ENCODE results near the gene SH2D3A. TPM values are rescaled to one million over a fixed set of nuclear protein-coding genes. Genes with fewer than 3 reads are reported as not detected.
"Not testable (repeated sequence)": the region's sequence is repeated elsewhere in the genome, so short reads cannot be mapped to it uniquely, and the experiment has no call there.

Gene SH2D3A
- total RNA-seq, 4 donors from 2014 or later: 14.1 to 27.4 (median 20.7) TPM

DNA sequence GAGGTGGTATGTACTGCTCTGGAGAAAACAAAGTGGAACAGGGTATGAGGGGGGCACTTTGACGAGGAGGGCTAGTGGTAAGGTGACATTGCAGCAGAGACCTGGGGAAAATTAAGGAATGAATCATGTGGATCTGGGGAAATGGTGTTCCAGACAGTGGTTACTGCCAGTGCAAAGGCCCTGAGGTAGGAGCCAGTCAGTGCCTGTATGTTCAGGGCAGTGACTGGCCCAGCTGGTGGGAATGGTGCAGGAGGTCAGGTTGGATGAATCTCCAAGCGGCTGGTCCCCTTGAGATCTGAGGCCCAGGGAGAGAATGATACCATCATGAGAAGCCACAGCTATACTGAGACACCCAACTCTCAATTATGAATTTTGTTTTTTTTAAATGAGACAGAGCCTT lies 10.2 kb upstream of the SH2D3A start:
- Histone ChIP-seq H3K4me1 (no peaks in the 10 kb centered on the region), H3K4me3 (replicated peaks in 1 of 3) (no peak overlapping the region), H3K27me3 (no peaks in the 10 kb centered on the region), H3K36me3 (no peaks in the 10 kb centered on the region), H3K27ac (no peak overlapping the region), H3K9me3 (no peaks in the 10 kb centered on the region)
- no peak for TF ChIP-seq POLR2A (IDR thresholded peaks at IDR 0.05)
- intact Hi-C loops (cut with DNase I): loop anchor here (10.0 kb wide), 1 partner anchor 143 kb away; no protein-coding TSS in a partner anchor
- no peak for DNase-seq
- WGBS, 2 donors: 91% methylated on average over 2 of the region's 2 CpGs

DNA sequence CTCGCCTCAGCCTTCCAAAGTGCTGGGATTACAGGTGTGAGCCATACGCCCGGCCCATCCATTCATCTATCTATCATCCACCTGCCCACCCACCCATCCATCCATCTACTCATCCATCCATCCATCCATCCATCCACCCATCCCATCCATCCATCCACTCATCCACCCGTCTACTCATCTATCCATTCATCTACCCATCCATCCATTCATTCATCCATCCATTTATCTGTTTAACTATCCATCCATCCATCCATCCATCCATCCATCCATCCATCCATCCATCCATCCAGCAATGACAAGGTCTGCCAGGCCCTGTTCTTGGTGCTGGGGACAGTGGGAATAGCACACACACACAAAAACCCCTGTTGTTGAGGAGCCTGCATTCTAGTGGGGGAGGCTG lies 9.8 kb upstream of the SH2D3A start:
- no peaks in the 10 kb centered on the region for H3K36me3 ChIP-seq
- no peaks in the 10 kb centered on the region for H3K27me3 ChIP-seq
- H3K4me1 ChIP-seq: no peaks in the 10 kb centered on the region
- intact Hi-C loops (cut with DNase I): loop anchor here (10.0 kb wide), 1 partner anchor 142 kb away; no protein-coding TSS in a partner anchor
- no peak for TF ChIP-seq POLR2A (IDR thresholded peaks at IDR 0.05)
- TF ChIP-seq, protein P1, sequence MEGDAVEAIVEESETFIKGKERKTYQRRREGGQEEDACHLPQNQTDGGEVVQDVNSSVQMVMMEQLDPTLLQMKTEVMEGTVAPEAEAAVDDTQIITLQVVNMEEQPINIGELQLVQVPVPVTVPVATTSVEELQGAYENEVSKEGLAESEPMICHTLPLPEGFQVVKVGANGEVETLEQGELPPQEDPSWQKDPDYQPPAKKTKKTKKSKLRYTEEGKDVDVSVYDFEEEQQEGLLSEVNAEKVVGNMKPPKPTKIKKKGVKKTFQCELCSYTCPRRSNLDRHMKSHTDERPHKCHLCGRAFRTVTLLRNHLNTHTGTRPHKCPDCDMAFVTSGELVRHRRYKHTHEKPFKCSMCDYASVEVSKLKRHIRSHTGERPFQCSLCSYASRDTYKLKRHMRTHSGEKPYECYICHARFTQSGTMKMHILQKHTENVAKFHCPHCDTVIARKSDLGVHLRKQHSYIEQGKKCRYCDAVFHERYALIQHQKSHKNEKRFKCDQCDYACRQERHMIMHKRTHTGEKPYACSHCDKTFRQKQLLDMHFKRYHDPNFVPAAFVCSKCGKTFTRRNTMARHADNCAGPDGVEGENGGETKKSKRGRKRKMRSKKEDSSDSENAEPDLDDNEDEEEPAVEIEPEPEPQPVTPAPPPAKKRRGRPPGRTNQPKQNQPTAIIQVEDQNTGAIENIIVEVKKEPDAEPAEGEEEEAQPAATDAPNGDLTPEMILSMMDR (IDR thresholded peaks at IDR 0.05): no peak
- 92 to 95% methylated on average over 4 of the region's 4 CpGs for WGBS, 2 donors
- H3K9me3 ChIP-seq: no peaks in the 10 kb centered on the region
- no peak overlapping the region for H3K27ac ChIP-seq
- H3K4me3 ChIP-seq (replicated peaks in 1 of 3): no peak overlapping the region
- no peak for DNase-seq

DNA sequence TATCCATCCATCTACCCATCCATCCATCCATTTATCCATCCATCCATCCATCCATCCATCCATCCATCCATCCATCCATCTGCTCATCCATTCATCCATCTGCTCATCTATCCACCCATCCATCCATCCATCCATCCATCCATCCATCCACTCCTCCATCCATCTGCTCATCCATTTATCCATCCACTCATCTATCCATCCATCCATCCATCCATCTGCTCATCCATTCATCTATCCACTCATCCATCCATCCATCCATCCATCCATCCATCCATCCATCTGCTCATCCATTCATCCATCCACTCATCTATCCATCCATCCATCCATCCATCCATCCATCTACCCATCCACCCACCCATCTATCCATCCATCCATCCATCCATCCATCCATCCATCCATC lies 8.8 kb upstream of the SH2D3A start:
- intact Hi-C loops (cut with DNase I): loop anchor here (10.0 kb wide), 1 partner anchor 141 kb away; no protein-coding TSS in a partner anchor
- not testable (repeated sequence) for H3K4me1 ChIP-seq; H3K4me3 ChIP-seq (replicated peaks in 1 of 3); H3K27me3 ChIP-seq; DNase-seq; H3K27ac ChIP-seq; H3K36me3 ChIP-seq; H3K9me3 ChIP-seq

DNA sequence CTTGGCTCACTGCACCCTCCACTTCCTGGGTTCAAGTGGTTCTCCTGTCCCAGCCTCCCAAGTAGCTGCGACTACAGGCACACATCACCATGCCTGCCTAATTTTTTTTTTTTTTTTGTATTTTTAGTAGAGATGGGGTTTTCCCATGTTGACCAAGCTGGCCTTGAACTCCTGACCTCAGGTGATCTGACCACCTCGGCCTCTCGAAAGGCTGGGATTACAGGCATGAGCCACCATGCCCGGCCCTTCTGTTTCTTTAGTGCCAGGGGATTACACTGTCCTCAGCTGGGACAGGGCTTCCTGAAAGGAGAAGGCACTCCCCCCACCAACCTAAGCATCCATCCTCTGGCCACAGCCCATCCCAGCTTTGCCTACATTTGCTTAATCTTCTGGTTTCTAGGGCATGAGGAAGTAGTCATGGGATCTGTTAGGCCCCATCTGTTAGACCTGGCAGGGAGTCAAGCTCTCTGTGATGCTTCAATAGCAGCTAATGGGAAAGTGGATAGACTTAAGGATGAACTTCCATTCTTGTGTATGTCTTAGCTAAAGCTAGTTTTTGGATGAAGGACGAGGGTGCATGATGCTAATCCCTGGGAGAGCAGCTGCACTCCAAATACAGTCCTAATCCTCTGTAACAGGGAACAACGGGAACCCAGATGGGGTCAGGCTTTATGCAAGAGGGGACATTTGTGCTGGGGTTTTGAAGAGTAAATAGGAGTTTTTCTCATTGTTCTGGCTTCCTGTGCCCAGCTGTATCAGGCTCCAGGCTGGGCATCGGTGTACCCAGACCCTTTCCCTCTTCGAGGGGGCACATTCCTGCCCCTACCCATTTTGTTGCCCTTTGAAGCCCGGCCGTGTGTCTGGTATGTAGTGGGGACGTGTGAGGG lies 7.8 kb upstream of the SH2D3A start:
- TF ChIP-seq POLR2A (IDR thresholded peaks at IDR 0.05): no peak
- TF ChIP-seq, protein P1 (IDR thresholded peaks at IDR 0.05): no peak
- 76 to 77% methylated on average over 11 of the region's 11 CpGs for WGBS, 2 donors
- H3K27ac ChIP-seq: no peak overlapping the region

DNA sequence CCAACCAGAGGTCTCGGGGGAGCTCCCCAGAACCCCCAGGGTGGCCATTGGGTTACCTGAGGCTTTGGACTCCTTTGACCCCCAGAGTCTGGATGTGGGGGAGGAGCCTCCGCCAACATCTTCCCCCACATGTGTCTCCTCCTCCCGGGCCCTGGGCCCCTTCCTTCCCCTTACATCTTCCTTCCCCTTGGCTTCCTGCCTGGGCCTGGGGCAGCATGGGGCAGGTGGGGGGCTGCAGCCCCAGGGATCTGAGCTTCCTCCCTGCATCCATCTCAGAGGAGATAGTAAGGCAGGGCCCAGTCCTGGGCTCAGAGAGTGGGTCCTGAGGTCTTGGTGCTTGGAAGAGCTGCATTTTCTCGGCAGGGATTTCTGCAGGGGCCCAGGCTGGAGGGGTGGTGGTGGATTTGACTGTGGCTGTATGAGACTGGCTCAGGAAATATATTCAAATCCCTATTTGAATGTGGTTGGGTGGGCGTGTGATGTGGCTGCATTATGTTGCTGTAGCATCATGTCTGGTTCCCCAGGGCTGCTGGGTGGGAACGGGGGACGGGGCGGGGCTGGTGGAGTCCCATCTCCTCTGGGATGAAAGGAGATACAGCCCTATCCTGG lies 6.2 kb upstream of the SH2D3A start:
- 56 to 59% methylated on average over 7 to 8 of the region's 8 CpGs for WGBS, 2 donors
- TF ChIP-seq POLR2A (IDR thresholded peaks at IDR 0.05): no peak
- TF ChIP-seq, protein P1 (IDR thresholded peaks at IDR 0.05): no peak
- Histone ChIP-seq H3K9me3 (no peaks in the 10 kb centered on the region), H3K4me1 (no peaks in the 10 kb centered on the region), H3K27ac (no peak overlapping the region), H3K4me3 (replicated peaks in 1 of 3) (peak overlapping the region in 1 of 3 donors; percentile 2), H3K27me3 (no peaks in the 10 kb centered on the region), H3K36me3 (no peaks in the 10 kb centered on the region)
- no peak for DNase-seq
- intact Hi-C loops (cut with DNase I): loop anchor here (10.0 kb wide), 1 partner anchor 139 kb away; no protein-coding TSS in a partner anchor

More for the DNA sequence above, 7.8 kb upstream of the SH2D3A start:
- no peak overlapping the region for H3K4me3 ChIP-seq (replicated peaks in 1 of 3)
- no peaks in the 10 kb centered on the region for H3K9me3 ChIP-seq
- no peak for DNase-seq
- intact Hi-C loops (cut with DNase I): loop anchor here (10.0 kb wide), 1 partner anchor 140 kb away; no protein-coding TSS in a partner anchor
- no peaks in the 10 kb centered on the region for H3K27me3 ChIP-seq
- H3K4me1 ChIP-seq: no peaks in the 10 kb centered on the region
- H3K36me3 ChIP-seq: no peaks in the 10 kb centered on the region

Data from thyroid gland (tissue), 4 donors.